SKM-1 (cell line): ENCODE data around the gene TIAM1.

ENCODE experiments used
- DNase-seq: peaks from one replicate; lab custom pipeline; 2025; ENCODE audit not compliant: unreplicated experiment; lab: John Stamatoyannopoulos, UW

TIAM1 gene

DNA sequence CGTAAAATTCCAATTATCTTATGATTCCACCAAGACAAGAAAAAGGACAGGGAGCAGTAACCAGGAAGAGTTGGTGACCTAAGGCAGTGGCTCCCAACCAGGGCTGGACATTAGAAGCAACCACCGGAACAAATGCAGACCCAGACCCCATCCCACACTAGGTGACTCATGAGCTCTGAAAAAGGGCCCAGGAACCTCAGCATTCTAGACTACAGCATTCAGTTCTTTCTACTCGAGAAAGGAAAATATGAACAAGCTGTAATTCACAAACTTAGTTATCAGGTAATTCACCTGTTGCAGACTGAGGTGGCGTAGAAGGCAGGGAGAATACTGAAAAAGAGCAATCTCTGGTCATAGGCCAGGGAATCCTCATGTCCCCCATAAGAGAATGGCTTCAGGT lies 167.3 kb downstream of the TIAM1 start:
- no peak for DNase-seq

DNA sequence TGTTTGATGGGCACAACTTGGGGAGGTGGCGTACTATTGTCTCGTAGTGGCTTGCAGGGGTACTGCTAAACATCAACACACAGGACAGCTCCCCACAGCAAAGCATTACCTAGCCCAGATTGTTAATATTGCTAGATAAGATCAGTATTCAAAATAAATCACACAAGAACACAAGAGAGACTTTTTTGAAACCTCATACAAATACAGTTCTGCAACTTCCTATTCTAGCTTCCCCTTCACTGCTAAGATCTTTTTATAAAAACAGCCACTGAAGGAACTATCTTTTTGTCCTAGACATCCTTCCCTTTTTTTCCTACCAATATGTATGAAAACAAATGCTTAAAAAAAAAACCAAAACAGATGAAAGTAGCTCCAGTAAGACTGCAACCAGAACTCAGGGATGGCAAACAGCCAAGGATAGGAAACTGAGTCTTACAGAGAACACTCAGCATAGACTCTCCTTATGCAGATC lies 167.9 kb downstream of the TIAM1 start:
- DNase-seq: peak; percentile 78

DNA sequence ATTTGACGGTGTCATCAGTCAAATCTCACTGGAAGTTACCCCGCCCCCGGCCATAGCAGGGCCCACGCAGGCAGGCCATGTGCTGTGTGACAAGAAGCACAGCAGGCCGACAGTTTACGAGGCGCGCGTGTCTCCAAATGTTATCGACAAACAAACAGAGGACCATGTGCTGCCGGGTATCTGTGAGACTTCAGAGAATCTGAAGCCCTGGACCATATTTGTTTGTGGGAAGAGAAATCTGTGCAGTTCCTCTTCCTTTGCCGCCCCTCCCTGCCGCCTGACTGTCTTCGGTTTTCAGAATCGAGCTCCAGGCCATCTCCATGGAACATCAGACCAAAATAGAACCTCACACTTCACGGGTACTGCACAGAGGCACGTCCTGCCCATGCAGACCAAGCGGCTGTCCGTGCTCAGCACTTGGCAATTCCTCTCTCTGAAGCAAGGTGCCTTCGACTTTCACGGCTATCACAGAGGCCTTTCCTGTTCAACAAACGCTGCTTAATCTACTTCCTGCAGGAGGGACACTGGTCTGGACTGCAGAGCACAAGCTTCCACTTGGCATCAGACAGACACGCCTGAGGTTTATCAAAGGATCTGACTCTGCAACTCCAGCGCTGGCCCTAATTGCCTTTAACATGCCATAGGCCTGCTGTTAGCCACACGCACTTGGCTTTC lies 170.0 kb downstream of the TIAM1 start:
- DNase-seq: no peak

DNA sequence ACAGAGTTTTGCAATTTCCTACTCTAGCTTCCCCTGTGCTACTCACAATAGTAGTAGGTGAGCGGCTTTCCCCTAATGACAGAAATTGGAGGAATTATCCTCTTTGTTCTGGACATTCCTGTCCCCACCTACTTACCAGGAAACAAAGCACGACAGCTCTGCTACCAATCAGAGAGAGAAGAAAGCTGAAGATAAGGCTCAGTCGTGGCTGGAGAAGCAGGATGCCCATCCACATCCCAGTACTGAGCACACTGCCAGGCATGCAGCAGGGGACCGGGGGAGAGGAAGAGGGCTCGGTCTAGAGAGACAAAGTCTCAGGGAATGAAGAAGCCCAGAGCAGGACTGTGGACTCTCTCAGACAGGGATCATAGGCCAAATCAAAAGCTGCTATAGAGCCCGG lies 171.7 kb downstream of the TIAM1 start:
- no peak for DNase-seq

DNA sequence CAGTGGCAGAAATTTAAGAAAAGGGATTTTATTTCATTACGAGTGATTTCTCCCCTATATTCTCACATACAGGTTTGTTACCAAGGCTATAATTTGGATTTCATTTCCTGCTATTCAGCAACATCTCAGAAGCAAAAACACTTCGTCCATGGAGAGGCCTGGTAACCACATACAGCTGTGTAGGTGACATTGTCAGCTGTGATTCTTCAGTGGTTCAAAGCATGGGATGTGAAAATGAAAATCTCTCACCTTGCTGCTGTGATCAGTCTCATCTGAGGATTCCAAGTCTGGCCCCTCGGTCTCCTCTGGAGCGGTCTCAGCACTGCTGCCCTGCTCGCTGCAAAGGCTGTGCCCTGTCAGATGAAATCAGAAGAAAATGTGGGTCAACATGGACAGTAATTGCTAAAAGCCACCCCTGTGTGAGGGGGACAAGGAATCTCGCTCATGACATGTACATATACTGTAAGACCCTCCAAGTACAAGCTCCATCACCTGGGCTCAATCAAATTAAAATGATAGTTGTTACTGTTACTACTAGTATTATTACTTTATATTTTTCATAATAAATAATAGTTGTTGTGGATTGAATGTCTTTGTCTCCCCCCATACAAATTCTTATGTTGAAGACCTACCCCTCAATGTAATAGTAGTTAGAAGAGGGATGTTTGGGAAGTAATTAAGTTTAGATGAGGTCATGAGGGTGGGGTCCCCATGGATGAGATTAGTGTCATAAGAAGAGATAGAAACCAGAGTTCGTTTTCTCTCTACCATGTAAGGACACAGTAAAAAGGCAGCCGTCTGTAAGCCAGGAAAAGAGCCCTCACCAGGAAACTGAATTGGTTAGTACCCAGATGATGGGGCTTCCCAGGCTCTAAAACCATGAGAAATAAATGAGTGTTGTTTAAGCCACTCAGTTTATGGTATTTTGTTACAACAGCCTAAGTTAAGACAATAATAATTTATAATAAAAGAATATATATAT lies 179.1 kb downstream of the TIAM1 start:
- DNase-seq: no peak

DNA sequence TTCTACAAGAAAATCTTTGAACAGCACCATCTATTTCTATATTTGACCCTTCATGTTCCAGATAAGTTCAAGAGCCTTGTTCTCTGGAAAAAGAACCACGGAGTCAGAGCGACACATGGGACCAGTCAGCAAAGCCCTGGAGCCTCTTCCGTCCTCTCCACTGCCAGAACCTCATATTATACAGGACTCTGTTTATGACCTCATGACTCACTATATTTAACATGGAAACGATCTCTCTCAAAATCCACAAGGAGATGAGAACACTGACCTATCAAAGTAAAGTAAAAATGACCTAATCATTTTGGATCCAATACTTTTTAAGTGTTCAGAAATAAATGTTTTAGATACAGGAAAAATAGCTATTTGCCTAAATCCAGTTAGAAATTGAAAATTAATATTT lies 181.2 kb downstream of the TIAM1 start:
- DNase-seq: no peak

DNA sequence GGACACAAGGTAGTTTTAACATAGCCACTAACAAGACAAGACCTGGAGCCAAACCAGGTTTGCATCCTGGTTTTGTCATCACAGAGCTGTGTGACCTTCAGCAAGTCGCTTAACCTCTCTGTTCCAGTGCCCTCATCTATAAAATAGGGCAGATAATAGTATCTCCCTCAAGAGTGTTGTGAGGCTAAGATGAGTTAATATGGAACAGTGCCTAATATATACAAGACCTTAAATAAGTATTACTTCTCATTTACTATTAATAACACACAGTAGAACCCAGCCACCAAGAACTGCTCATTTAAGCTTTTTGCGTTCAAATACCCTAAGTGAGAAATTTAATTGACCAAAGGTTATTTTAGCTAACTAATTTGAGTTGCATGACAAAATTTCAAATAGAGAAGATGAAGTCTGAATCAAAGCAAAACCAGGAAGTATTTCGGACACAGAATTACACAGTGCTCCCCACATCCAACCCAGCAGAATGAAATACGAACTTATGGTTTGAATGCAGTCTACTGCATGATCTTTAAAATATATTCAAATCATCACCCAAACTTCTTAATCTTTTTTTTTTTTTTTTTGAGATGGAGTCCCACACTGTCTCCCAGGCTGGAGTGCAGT lies 181.9 kb downstream of the TIAM1 start:
- DNase-seq: no peak

DNA sequence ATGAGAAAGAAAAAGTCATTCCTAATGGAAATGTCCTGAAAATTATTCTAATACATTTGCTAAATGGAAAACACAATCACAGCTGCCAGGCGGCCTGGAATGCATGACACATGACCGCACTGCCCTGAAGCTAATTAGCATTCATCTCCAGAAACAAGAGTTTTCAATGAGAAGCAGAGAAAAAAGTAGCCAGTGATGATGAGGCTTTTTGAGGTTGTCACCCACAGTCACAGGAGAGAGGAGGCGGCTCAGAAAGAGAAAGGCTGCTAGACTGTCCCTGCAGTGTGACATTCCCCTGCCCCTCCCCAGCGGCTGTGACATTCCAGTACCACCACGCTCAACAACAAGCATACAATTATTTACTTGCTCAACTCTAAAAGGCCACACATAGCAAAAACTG lies 182.9 kb downstream of the TIAM1 start:
- DNase-seq: no peak

DNA sequence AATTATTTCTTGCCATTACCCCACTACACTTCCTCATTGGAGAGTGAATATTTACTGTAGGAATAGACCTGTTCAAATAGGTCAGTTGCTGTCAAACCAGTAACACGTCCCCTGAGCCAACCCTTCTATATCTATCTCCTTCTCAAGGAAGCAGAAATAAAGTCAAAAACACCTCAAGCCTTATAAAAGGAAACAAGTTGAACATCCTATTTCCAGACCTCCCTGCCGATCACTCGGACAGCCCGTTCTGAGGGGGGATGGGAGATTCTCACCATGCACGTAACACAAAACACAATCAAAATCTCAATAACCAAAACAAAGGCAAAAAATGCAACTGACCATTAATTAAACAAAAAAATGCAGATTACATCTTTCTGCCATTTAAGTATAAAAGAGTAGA lies 184.3 kb downstream of the TIAM1 start:
- DNase-seq: no peak

DNA sequence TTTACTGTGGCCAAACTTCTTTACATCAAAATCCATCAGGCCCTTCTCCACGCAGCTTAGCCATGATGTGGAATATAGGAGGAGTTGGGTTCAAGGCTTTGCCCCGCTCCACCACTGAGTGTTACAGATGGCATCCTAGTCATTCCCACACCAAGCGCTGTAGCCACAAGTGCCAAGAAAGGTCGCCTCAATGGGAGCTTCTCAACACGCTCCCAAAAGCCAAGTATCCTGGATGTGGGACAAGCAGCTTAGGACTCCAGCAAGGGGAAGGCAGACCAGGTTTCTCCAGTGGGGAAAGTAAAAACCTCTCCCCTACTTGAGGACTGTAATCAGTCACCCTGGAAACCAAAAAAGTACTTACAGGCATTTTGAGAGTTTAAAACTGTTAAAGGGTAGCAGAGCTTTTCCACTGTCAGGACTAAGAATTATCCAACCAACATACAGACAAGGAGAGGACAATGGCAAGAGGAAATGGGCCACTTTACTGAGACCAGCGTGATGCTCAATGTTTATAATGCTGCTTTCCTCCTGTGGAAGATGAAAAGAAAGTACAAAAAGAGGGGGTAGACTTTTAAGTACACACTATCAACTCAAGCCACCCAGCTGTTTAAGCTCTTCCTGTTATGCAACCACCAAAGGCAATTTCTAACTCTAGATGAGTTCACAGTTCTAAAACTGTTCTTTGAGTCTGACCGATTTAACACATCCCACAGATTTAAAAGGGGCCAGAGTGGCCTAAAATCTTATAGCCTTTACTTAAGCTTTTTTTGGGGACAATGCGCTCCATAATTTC lies 185.1 kb downstream of the TIAM1 start:
- peak; percentile 58 for DNase-seq

DNA sequence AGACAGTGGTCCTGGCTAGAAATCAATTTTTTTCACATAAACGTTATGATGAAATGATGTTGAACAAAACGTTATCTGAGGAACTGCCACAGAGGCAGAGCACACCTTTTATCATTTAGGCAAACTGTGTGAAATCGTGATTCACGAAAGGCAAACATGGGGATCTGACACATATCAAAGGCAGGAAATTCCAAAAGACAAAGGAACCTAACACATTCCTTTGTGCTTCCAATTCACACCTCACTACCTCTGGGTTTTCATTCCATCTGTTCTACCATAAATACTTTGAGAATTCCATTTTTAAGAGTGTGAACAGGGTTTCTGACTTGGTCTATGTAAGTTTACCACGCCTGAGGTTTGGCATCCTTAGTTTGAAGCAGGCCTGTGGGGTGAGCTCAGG lies 186.3 kb downstream of the TIAM1 start:
- DNase-seq: no peak

DNA sequence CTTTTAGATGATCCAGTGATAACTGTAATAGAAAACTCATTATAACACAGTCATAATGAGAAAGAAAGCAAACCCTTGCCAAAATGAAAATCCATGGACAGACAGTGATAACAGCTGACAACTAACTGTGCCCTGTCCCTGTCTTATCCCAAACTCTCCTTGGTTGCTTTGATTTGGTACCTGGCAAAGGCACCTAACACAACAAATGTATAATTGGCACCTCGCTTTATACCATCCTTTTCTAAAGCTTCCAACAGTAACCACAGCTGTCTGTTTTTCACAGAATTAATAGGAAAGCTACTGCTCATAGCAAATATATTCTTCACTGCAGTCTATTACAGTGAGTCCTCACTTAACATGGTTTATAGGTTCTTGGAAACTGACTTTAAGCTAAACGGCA lies 187.4 kb downstream of the TIAM1 start:
- no peak for DNase-seq

DNA sequence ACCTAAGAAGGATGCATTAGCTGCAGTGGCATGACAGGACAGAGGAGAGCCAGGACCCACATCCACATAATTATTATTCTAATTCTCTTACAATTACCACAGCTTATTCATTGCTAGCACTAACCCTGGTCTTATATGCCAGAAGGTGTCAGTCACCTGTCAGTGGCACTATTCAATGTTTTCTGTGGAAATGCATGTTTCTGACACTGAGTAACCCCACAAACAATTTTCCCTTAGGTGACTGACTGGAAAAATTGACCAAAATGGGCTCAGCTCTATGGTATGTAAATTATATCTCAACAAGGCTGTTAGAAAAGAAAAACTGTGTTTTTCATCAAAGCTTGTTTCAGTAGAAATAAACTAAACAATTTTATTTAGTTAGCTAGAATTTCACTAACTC lies 187.9 kb downstream of the TIAM1 start:
- no peak for DNase-seq

DNA sequence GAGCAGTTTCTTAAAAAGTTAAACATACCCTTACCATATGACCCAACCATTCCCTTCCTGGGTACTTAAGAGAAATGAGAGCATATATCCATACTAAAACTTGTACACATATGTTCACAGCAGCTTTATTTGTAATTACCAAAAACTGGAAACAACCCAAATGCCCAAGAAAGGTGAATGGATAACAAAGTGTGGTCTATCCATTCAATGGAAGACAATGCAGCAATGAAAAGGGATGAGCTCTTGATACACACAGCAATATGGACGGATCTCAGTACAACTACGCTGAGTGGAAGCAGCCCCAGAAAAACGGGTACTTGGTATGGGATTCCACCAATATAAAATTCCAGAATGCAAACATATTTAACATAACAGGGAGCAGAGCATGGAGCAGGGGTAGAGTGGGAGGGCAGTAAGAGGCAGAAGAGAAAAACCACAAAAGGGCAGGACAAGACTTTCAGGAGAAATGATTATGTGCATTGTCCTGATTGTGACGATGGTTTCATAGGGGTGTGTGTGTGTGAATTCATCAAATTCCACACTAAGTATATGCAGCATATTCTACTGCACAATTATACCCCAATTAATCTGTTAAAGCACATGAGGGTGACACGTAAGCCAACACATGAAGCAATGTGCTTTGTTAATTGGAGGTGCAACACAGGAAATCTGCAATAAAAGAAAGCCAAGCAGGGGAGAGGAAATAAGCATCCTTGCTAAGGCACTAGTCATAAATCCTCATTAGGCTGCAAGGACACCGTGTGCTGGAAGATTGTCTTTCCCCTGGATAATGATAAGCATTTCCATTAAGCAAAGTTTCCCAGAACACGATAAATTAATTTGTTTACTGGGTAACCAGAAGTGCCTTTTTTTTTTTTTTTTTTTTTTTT lies 192.7 kb downstream of the TIAM1 start:
- no peak for DNase-seq

DNA sequence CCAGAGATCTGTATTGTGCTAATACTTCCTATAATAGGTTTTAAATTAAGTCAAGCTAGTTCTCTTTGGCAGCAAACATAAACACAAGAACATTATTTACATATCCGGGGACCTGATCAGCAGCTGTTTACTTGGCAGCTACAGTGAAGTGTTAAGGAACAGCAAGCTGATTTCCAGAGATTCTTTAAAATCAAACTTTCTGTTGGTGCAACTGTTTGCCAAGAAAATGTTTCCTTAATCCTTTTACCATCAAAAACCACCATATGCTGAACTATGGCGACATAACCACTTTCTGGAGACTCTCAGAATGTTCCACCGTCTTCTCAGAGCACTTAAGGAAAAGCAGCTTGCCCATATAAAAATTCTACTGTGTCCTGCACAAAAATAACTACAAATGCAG lies 198.8 kb downstream of the TIAM1 start:
- no peak for DNase-seq

DNA sequence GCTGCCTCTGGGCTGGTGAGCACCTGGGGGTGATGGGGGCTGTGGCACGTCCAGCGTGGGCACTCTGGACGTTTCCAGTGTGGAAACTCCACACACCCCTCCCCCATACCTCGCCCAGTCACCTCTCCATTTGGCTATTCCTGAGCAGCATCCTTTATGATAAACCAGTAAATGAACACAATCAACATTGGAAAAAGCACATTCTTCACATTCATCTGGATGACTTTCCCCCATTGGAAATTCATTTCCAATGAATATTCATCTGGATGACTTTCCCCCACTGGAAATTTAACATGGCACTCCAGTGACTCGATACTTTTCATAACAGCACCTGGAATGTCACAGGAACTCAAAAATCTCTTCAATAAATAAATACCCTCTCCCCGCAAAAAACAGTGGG lies 201.0 kb downstream of the TIAM1 start:
- DNase-seq: no peak

DNA sequence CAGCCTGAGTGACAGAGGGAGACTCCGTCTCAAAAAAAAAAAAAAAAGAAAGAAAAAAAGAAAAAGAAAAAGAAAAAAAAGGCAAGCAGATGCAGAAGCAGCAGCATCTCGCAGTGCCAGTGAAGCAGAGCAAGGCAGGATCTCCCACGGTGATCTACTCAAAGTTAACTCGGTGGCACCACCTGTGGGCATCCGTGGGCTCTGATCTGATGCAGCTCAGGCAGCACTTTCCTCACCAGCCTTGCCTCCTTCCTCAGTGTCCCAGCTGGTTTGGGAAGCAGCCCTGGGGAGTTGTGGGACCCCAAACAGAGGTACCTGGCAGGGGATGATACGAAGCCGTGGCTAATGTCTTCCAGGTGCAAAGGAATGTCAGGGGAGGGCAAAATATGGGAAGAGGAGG lies 201.5 kb downstream of the TIAM1 start:
- no peak for DNase-seq

DNA sequence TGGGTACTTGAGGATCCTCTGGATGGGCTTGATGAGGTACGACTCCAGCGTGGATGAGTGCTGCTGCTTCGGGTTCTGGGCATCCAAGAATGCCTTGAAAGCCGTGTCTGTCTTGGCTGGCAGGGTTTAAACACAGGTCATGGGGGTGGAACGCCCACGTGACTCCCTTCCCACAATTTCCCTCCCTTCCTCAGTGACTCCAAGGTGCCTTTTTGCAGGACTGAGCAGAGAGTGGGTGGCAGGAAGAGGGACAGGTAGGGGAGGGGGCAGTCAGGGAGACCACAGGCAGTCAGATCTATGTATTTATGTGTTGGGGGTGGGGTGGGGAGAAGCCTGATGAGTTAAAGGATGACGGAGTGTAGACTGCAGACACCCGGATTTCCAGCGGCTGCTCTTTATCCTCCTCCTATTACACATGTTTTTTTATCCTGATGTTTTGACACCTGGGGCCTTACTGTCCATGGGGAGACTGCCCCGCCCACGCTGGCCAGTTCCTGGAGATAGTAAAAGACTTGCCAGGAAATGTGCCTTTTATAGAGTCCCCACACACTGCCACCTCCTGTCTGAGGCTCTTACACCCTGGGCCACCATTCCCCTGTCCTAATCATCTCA lies 202.6 kb downstream of the TIAM1 start:
- no peak for DNase-seq

DNA sequence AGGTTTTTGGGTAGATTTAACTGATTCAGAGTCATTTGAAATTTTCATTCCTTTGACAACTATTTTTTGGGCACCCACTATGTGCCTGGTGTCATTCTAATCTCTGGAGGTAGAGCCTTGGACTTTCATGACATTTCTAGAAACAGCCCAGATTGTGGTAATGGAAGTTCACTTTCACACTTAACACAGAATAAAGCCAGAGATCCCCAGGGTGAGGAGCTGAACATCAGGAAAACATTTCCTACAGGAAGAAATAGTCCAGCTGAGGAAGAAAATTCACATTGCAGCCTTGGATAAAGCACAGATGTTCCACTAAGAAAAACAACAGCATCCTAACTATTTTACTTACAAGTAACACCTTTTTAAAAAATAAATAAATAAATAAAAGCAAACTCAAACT lies 203.4 kb downstream of the TIAM1 start:
- DNase-seq: no peak

DNA sequence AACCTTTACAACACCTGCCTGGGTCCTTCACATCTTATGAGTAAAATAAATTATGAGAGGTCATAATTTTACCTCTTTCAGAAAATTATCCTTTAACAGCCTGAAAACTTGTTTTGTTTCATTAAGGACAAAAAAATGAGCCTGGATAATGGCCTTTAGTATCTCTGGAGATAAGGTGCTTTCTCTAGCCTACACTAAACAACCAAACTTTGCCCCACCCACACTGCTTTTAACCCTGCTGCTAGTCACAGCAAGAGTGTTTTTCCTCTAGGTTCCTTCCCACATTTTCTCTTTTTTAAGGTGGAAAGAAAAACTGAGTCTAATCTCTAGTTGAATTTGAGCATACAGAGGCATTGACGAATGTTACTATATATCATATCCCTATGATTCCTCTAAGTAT lies 204.0 kb downstream of the TIAM1 start:
- DNase-seq: no peak
